Fibroblast of skin of scalp (primary cell): ENCODE measurements around the gene RGS7BP.
A peak's percentile ranks its signal among the peaks of the same experiment; 100 is the strongest.

Experiments
- DNase-seq: peaks from one replicate; pipeline ENCODE4 v3.0.0-alpha.2; 2013

The RGS7BP gene

GRCh38 chr5:64634997-64635686, 129.3 kb downstream of the RGS7BP start:
- DNase-seq, result peak; percentile 33

- DNase-seq, result peak; percentile 39
These were observed 131.3 kb downstream of the RGS7BP start for GRCh38 chr5:64637144-64637543.

- no peak for DNase-seq
These were observed 132.1 kb downstream of the RGS7BP start for GRCh38 chr5:64637837-64638443.

GRCh38 chr5:64644831-64645230, 139.0 kb downstream of the RGS7BP start:
- no peak for DNase-seq

- no peak for DNase-seq
These were observed 140.4 kb downstream of the RGS7BP start for GRCh38 chr5:64646169-64646568.

- DNase-seq, result no peak
These were observed 143.7 kb downstream of the RGS7BP start for GRCh38 chr5:64649512-64649911.

- no peak for DNase-seq
These were observed 148.1 kb downstream of the RGS7BP start for GRCh38 chr5:64653766-64654560.

- no peak for DNase-seq
These were observed 148.7 kb downstream of the RGS7BP start for GRCh38 chr5:64654561-64654938.

GRCh38 chr5:64655596-64655995, 149.8 kb downstream of the RGS7BP start:
- DNase-seq, result no peak

- DNase-seq, result no peak
These were observed 153.5 kb downstream of the RGS7BP start for GRCh38 chr5:64659289-64659688.
